HG03175 (cell line): ENCODE measurements around the gene UGT1A9.

ENCODE experiments used
- ATAC-seq: cut with Tn5 transposase; IDR thresholded peaks from one replicate; pipeline ENCODE4 v1.9.1; 2021; ENCODE audit warnings: mild to moderate bottlenecking, moderate library complexity; ENCODE audit not compliant: unreplicated experiment

UGT1A9 gene

DNA sequence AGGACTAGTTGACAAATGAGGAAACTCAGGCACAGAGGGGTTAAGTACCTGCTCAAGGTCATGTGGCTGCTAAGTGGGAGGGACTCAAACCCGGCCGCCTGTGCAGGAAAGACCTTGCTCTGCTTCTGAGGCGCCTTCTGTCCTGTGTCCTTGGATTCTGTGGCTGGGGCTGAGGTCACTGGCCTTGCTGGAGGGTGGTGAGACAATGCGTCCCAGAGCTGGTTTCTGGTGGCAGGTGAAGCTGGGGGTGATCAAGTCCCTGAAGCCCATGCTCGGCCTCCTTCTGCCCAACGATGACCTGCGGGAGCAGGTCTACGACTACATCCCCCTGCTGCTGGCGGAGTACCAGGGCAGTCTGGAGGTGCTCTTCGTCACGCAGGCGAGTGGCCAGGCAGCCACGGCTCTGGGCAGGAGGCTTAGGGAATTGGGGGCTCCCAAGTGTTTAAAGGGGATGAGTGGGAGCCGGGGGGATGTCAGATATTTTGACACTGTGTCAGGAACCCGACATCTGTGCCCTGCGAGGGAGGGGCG lies 122.5 kb downstream of the UGT1A9 start:
- ATAC-seq = no peak

DNA sequence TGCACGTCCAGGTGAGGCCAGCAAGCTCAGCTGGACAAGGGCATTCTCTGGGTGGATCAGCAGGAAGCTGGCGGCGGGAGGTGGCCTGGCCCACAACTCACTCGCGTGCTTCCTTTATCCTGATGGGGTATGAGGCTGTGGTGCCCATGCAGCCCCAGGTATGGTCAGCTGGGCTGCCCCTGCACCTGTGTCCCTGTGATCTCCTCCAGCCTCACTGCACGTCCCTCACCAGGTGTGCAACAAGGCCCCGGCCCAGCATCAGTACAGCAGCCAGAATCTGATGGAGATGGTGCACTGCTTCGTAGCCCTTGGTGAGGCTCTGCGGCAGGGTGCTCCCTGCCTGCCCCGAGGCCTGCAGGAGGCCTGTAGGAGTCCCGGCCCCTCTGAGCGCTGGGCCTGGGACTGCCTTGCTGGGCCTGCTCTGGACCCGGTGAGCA lies 124.1 kb downstream of the UGT1A9 start:
- no peak for ATAC-seq

- ATAC-seq = no peak
Observed at GRCh38 chr2:233796254-233796653, 124.6 kb downstream of the UGT1A9 start.

DNA sequence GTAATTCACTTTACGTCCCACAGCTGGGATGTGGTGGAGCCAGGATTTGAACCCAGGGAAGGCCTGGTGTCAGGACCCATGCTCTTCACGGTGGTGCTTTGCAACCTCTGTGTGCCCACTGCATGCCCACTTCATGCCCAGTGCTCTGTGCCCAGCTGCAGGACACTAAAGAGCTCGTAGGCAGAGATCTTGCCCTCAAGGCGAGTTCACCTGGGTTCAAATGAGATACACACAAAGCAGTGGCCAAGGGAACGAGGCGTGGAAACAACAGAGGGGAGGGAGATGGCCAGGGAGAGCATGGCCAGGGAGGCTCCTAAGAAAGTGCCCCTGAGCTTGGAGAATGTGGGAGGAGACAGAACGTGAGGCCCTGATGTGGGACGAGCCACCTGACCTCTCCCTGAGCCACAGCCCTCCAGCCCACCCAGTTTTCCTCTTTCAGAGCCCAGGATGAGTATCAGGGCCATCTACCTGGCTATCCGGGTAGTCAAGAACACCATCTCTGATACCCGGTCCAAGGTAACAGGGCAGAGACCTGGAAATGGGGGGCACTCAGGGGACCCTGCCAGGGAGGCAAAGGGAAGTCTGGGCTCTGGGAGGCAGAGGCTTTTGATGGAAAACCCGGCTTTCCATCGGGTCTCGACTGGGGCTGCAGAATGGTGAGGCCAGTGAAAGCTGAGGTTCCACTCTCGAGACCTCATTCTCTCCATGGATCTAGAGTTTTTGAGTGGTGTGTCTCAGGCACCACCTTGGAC lies 126.8 kb downstream of the UGT1A9 start:
- ATAC-seq = no peak

GRCh38 chr2:233799087-233799665 lies 127.5 kb downstream of the UGT1A9 start:
- ATAC-seq = no peak

DNA sequence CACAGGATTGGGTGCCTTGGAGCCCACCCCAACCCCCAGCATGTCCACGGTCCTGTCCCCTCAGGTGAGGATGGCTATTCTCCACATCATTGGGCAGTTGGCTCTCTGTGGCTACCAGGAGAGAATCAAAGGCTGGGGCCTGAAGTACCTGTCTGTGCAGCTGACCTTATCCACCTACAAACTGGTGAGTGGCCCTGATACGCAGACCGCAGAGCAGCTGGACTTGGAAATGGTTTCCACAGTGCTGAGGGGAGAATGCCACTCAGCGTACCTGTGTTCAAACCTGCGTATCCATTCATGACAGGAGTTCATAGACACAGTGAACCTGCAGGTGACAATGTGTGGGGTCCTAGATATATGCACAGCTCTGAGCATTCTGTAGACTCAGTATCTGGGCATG lies 128.0 kb downstream of the UGT1A9 start:
- no peak for ATAC-seq

GRCh38 chr2:233800208-233800607 lies 128.5 kb downstream of the UGT1A9 start:
- no peak for ATAC-seq

DNA sequence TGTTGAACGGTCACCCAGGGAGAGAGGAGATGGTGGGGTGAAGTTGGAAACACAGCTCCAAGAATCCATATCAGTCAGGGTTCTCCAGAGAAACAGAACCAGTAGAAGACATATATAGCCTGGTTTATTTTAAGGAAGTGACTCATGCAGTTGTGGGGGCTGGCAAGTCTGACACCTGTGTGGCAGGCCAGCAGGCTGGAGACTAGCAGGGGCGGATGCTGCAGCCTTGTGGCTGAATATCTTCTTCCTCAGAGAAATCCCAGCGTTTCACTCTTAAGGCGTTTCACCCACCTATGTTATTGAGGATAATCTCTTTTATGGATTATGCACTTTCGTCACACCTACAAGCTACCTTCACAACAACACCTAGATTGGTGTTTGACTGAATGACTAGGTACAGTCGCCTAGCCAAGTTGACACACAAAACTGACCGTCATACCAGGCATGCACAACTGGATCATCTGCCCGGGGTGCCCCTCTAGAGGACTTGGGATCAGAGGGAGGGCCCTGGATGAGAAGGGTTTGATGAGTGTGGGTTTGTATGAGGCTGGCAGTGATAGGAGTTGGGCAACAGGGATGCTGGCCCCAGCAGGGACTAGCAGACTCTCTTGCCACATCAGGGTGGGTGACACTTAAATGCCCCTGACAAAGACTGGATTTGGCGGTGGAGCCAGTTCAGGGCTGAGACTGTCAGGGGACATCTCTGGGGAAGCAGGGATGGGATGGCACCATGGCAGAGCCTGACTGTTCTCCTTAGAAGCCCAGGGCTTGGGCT lies 129.8 kb downstream of the UGT1A9 start:
- ATAC-seq = no peak

DNA sequence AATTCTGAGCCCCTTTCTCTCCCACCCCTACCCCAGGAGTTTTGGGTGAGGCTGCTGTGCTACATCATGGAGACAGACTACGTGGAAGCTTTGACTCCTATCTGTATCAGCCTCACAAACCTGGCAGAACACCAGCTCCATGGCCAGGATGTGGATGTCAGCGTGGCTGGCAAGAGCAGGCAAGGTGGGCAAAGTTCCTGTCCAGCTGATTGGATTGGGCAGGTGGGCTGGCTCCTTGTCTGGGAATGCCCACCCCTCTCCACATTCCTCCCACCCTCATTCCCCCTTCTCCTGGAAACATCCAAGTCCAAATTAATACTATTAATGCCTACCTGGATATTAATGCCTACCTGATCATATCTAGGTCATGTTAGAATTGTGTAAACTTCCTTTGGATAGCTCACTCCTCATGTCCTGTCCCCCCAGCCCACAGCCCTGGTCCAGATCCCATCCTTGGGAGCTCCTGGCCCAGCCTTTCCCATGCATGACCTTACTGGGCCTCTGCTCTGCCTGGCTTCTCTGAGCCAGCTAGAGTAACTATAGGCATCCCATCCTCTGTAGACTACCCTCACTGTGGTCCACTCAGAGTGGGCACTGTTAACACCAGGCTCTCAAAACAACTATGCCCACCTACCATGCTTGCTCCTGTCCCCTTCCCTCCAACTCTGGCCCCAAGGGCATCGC lies 130.6 kb downstream of the UGT1A9 start:
- no peak for ATAC-seq

DNA sequence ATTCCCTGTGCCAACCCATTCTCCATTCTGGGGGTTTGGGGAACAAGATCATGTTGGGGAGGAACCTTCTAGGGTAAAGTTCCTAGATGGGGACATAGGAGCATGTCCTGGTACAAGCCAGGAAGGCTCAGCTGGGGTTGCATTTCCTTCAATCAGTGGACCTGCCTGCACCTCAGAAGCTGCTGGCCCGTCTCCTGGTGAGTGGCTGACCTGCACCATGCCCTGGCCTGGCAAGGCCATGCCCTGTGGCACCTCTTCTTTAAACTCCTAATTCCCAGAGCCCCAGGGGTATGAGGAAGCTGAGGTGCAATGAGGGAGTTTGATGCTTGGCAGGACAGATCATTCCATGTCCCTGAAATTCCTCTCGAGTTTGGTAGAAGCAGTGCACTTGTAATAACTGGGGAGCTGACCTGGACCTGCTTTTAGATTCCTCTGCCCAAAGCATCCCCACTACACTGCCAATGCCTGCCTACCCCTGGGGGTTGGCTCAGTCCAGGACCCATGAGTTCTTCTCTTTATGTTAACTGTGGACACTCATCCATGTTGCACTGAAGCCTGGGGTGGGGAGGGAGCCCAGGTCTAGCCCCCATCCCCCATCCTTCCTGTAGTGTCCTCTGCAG lies 131.7 kb downstream of the UGT1A9 start:
- no peak for ATAC-seq

DNA sequence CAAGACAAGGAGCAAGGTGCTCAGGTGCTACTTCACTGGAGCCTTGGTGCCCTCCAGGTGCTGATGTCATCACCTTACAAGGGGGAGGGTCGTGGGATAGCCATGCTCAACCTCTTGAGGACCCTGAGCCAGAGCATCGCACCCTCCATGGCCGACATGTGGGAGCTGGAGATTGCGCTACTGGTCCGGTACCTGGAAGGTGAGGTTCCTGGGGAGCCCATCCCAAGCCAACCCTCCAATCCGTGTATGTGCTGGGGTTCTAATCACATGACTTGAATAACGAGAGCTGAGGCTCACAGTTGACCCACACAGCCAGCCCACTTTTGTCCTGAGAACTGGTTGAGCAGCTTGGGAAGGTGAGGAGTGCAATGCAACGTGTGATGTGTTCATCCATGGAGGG lies 132.3 kb downstream of the UGT1A9 start:
- ATAC-seq = no peak

GRCh38 chr2:233807215-233807865 lies 135.6 kb downstream of the UGT1A9 start:
- no peak for ATAC-seq

GRCh38 chr2:233807966-233808935 lies 136.6 kb downstream of the UGT1A9 start:
- ATAC-seq = no peak

DNA sequence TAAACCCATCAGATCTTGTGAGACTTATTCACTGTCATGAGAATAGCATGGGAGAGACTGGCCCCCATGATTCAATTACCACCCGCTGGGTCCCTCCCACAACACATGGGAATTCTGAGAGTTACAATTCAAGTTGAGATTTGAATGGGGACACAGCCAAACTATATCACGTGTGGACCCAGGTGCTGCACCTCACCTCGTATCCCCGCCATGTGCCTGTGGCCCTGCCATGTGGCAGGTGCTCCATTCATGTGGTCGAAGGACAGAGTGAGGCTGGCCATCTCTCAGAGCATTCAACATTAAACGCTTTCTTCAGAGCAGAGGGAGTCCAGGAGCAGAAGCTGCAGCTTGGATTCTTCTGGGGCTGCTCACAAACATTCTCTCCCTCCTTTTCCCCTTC lies 138.7 kb downstream of the UGT1A9 start:
- no peak for ATAC-seq

GRCh38 chr2:233811087-233811486 lies 139.4 kb downstream of the UGT1A9 start:
- no peak for ATAC-seq

DNA sequence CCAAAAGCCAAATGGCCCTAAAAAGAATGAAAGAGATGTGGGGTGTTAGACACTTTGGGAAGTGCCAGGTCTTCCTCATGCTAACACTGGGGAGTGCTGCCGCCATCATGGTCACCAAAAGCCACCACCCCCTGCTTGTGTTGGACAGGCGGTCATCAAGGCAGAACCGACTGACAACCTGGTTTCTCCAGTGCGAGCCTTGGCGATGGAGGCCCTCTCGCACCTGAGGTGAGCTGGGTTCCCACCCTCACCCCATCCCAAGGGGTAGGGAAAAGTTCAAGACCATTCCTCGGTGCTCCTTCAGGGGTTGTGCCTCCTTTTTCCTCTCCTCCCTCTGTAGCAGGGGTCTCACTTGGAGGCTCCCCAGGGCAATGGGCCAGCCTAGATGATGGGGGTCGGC lies 140.0 kb downstream of the UGT1A9 start:
- no peak for ATAC-seq

GRCh38 chr2:233813236-233814055 lies 141.7 kb downstream of the UGT1A9 start:
- ATAC-seq = no peak
